ENCODE measurements around the gene PRPH.
"Not testable (repeated sequence)": the region's sequence is repeated elsewhere in the genome, so short reads cannot be mapped to it uniquely, and the experiment has no call there.

The PRPH gene

GRCh38 chr12:49304161-49304560 is 9.2 kb downstream of the PRPH start:
- DNase-seq: no peak

- DNase-seq: no peak
Measured at GRCh38 chr12:49305762-49306510, 11.0 kb downstream of the PRPH start.

GRCh38 chr12:49309386-49309785 is 14.4 kb downstream of the PRPH start:
- no peak for DNase-seq

- DNase-seq: not testable (repeated sequence)
Measured at GRCh38 chr12:49310451-49311000, 15.6 kb downstream of the PRPH start.

- no peak for DNase-seq
Measured at GRCh38 chr12:49314811-49315210, 19.9 kb downstream of the PRPH start.

GRCh38 chr12:49317118-49317517 is 22.2 kb downstream of the PRPH start:
- DNase-seq: not testable (repeated sequence)

- DNase-seq: not testable (repeated sequence)
Measured at GRCh38 chr12:49320411-49321103, 25.6 kb downstream of the PRPH start.

- DNase-seq: no peak
Measured at GRCh38 chr12:49322367-49322707, 27.4 kb downstream of the PRPH start.

- DNase-seq: peak; percentile 98 to 99
Measured at GRCh38 chr12:49322708-49323523, 28.0 kb downstream of the PRPH start, which contains the start of gene TROAP. Gene TROAP (plus strand): TSS chr12:49323255. CDS start chr12:49323609, 354 bp downstream.

- no peak for DNase-seq
Measured at GRCh38 chr12:49323524-49324097, 28.7 kb downstream of the PRPH start.

- DNase-seq: no peak
Measured at GRCh38 chr12:49325606-49326005, 30.7 kb downstream of the PRPH start.

GRCh38 chr12:49327368-49327767 is 32.4 kb downstream of the PRPH start:
- DNase-seq: no peak

GRCh38 chr12:49327887-49328286 is 32.9 kb downstream of the PRPH start:
- no peak for DNase-seq

- no peak for DNase-seq
Measured at GRCh38 chr12:49328816-49329215, 33.9 kb downstream of the PRPH start.

GRCh38 chr12:49330032-49330619 is 35.2 kb downstream of the PRPH start:
- DNase-seq: no peak

- DNase-seq: no peak
Measured at GRCh38 chr12:49330631-49331379, 35.9 kb downstream of the PRPH start.

GRCh38 chr12:49331380-49332222 is 36.7 kb downstream of the PRPH start:
- peak; percentile 38 to 40 for DNase-seq

- no peak for DNase-seq
Measured at GRCh38 chr12:49332441-49332861, 37.5 kb downstream of the PRPH start.

- no peak for DNase-seq
Measured at GRCh38 chr12:49332891-49333371, 38.0 kb downstream of the PRPH start.

GRCh38 chr12:49333778-49334177 is 38.8 kb downstream of the PRPH start:
- not testable (repeated sequence) for DNase-seq
